ENCODE results near the gene RGS12. TPM values are rescaled to one million over a fixed set of nuclear protein-coding genes. Genes with fewer than 3 reads are reported as not detected.

RGS12 gene
- polyA plus RNA-seq, 3 donors: 0.75 to 15.3 (median 2.7) TPM

- no peak for DNase-seq
- Mint-ChIP-seq H3K27ac (no peak overlapping the region), H3K4me3 (no peak overlapping the region), H3K9me3 (peaks cover 0 to 3% (median 0%) of the 10 kb centered on the region in 7 donors), H3K27me3 (ENCODE audit: low read depth in 3 of 3) (peaks cover 19 to 34% (median 29%) of the 10 kb centered on the region in 3 donors), H3K36me3 (peaks cover 3 to 10% of the 10 kb centered on the region in 2 donors), H3K4me1 (peaks cover 40% of the 10 kb centered on the region)
- H3K4me2 ChIP-seq (replicated peaks; ENCODE audit: extremely low read depth, low read length, poor library complexity, severe bottlenecking): no peak overlapping the region
- no peaks in the 10 kb centered on the region for H3K36me3 ChIP-seq (replicated peaks in 1 of 2; ENCODE audit: control insufficient read depth in 1 of 2, insufficient read depth in 2 of 2, low read length in 2 of 2)
- TF ChIP-seq CTCF (IDR thresholded peaks at IDR 0.05): no peak
- H3K27me3 ChIP-seq (ENCODE audit: control insufficient read depth in 2 of 2, insufficient read depth in 2 of 2, low read length in 2 of 2): peaks cover 0 to 3% of the 10 kb centered on the region in 2 donors
- no peaks in the 10 kb centered on the region for H3K79me2 ChIP-seq (ENCODE audit: insufficient read depth, low read length)
- H3K9me3 ChIP-seq (replicated peaks in 1 of 2; ENCODE audit: control insufficient read depth in 1 of 2, insufficient read depth in 1 of 2, low read length in 2 of 2): no peaks in the 10 kb centered on the region
- no peaks in the 10 kb centered on the region for H4K20me1 ChIP-seq (ENCODE audit: insufficient read depth, low read length)
- 98% methylated on average over 8 of the region's 11 CpGs for WGBS (ENCODE audit: insufficient coverage)
- H3K4me3 ChIP-seq (replicated peaks in 1 of 3; ENCODE audit: low read depth in 2 of 3, low read length in 3 of 3): no peak overlapping the region
- H3K4me1 ChIP-seq (ENCODE audit: control insufficient read depth in 1 of 2, insufficient read depth in 2 of 2, low read length in 2 of 2): peaks cover 35 to 47% of the 10 kb centered on the region in 2 donors
- intact Hi-C loops (cut with micrococcal nuclease): loop anchor here (5.0 to 10.0 kb wide), 3 partner anchors 63 to 328 kb away; partner anchors contain the start of genes GRK4 (in 1 of the 2), HTT (in 1 of the 2), HTT-AS (in 1 of the 2) and NOP14 (in 1 of the 2)
- no peak overlapping the region for H3K9ac ChIP-seq (ENCODE audit: insufficient read depth, low read length, poor library complexity, severe bottlenecking)
- no peak overlapping the region for H3K27ac ChIP-seq (ENCODE audit: low read depth in 1 of 2, low read length in 2 of 2)
- no peak overlapping the region for H2AFZ ChIP-seq (ENCODE audit: insufficient read depth, low read depth, low read length, poor library complexity, severe bottlenecking)
Observed at GRCh38 chr4:3290476-3290875, 2.3 kb upstream of the RGS12 start.

DNA sequence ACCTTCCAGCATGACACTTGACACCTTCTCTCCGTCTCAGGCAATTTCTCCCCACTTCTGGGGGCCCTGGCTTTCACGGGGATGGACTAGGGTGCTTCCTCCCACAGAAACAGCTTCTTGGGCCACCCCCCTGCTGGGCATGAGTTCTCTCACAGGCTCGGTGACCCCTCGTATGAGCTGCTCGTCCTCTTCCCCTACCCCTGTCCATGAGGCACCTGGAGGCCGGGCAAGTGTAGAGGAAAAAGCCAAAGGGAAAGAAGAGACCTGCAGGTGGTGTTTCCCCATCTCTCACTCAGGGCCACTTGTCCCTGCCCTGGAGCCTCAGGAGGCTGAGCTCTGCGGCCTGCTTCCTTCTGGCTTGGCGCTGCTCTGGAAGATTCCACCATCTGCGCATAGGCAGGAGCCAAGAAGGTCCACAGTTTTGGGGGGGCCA is 1.9 kb upstream of the RGS12 start:
- peaks cover 0 to 3% of the 10 kb centered on the region in 2 donors for H3K27me3 ChIP-seq (ENCODE audit: control insufficient read depth in 2 of 2, insufficient read depth in 2 of 2, low read length in 2 of 2)
- no peaks in the 10 kb centered on the region for H3K36me3 ChIP-seq (replicated peaks in 1 of 2; ENCODE audit: control insufficient read depth in 1 of 2, insufficient read depth in 2 of 2, low read length in 2 of 2)
- no peak for TF ChIP-seq CTCF (IDR thresholded peaks at IDR 0.05)
- H3K9me3 Mint-ChIP-seq: peaks cover 0 to 3% (median 0%) of the 10 kb centered on the region in 7 donors
- H3K4me1 ChIP-seq (ENCODE audit: control insufficient read depth in 1 of 2, insufficient read depth in 2 of 2, low read length in 2 of 2): peaks cover 31 to 43% of the 10 kb centered on the region in 2 donors
- H3K4me2 ChIP-seq (replicated peaks; ENCODE audit: extremely low read depth, low read length, poor library complexity, severe bottlenecking): no peak overlapping the region
- H3K4me3 Mint-ChIP-seq: peak overlapping the region in 1 of 2 donors; percentile 15
- H3K4me1 Mint-ChIP-seq: peaks cover 36% of the 10 kb centered on the region
- H3K27ac ChIP-seq (ENCODE audit: low read depth in 1 of 2, low read length in 2 of 2): no peak overlapping the region
- no peak overlapping the region for H3K9ac ChIP-seq (ENCODE audit: insufficient read depth, low read length, poor library complexity, severe bottlenecking)
- intact Hi-C loops (cut with micrococcal nuclease): loop anchor here (5.0 to 10.0 kb wide), 3 partner anchors 64 to 329 kb away; partner anchors contain the start of genes GRK4 (in 1 of the 2), HTT (in 1 of the 2), HTT-AS (in 1 of the 2) and NOP14 (in 1 of the 2)
- H4K20me1 ChIP-seq (ENCODE audit: insufficient read depth, low read length): no peaks in the 10 kb centered on the region
- H3K79me2 ChIP-seq (ENCODE audit: insufficient read depth, low read length): no peaks in the 10 kb centered on the region
- no peak overlapping the region for H2AFZ ChIP-seq (ENCODE audit: insufficient read depth, low read depth, low read length, poor library complexity, severe bottlenecking)
- no peak overlapping the region for H3K4me3 ChIP-seq (replicated peaks in 1 of 3; ENCODE audit: low read depth in 2 of 3, low read length in 3 of 3)
- WGBS (ENCODE audit: insufficient coverage): 90% methylated on average over 2 of the region's 9 CpGs
- H3K27me3 Mint-ChIP-seq (ENCODE audit: low read depth in 3 of 3): peaks cover 18 to 34% (median 28%) of the 10 kb centered on the region in 3 donors
- H3K9me3 ChIP-seq (replicated peaks in 1 of 2; ENCODE audit: control insufficient read depth in 1 of 2, insufficient read depth in 1 of 2, low read length in 2 of 2): no peaks in the 10 kb centered on the region
- peaks cover 3 to 10% of the 10 kb centered on the region in 2 donors for H3K36me3 Mint-ChIP-seq
- H3K27ac Mint-ChIP-seq: no peak overlapping the region
- no peak for DNase-seq
